GM21381 (cell line): Measurements from ENCODE around the gene ATP8A2.

ENCODE experiments used
- ATAC-seq: cut with Tn5 transposase; IDR thresholded peaks from one replicate; pipeline ENCODE4 v1.9.1; 2021; ENCODE audit warnings: mild to moderate bottlenecking, moderate library complexity; ENCODE audit not compliant: unreplicated experiment

Gene ATP8A2

DNA sequence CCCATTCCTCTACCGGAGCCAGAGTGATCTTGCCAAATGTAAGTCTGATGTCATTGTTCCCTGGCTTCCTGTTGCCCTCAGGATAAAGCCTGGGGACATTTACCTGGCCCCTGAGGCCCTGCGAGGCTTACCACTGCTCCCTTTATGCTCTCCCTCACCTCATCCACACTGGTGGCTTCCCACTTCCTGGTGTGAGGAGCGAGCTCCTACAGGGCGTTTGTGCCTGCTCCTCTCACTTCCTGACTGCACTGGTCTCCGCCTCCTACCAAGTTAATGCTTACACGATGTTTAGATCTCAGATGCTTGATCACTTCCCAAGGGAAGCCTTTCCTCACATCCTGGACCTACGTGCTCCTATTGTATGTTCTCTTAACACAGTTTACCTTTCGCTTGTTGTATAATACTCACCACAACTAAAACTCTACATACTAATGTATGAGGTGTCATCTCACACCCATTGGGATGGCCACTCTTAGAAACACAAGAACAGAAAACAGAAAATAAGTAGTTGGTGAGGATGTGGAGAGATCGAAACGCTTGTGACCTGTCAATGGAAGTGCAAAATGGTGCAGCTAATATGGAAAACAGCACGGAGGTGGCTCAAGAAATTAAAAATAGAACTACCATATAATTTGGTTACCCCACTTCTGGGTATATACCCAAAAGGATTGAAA lies 502.4 kb downstream of the ATP8A2 start:
- ATAC-seq, result no peak

DNA sequence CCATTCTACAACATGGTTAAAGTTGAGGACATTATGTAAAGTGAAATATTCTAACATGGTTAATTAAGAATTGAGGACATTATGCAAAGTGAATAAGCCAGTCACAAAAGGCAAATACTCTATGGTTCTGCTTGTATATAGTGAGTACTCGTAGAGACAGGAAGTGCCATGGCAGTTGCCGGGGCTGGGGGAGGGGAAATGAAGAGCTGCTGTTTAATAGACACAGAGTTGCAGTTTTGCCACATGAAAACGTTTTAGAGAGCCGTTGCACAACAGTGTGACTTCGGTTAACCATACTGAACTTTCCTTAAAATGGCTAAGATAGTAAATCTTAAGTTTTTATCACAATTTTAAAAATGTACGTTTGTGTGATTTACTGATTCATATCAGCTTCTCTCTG lies 503.1 kb downstream of the ATP8A2 start:
- no peak for ATAC-seq

DNA sequence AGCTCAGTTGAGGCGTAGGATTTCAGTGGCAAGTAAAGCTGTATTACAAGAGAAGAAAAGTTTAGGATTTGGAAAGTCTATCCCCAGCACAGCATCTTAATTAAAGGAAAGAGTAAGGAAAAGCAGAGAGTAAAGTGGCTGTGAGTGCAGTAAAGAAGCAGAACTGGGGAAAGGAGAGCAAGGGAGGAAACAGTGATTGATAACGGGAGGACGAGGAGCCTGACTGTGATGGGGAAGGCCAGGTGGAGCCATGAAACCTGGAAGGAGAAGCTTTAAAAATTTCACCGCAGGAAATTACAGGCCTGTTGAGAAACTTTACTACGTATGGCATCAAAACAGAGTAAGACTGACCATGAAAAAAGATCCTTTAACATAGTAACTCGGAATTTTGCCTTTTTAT lies 504.5 kb downstream of the ATP8A2 start:
- ATAC-seq, result no peak

DNA sequence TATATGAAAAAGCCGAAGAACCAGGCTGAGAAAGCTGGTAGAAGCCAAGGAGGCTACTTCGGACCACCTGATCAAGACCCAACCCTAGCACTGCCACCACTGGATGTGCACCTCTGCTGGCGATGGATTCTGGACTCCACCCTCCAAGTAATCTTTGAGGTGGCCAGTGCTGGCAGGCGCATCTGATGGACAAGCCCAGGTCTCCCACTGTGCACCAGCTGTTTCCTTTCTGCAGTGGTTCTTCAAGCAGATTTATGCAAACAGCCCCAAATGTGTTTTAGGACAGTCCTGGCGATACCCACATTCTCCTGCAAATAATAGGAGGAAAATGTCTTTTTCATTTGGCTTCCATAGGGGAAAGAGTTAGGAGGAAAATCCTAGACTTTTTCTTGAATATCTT lies 507.7 kb downstream of the ATP8A2 start:
- no peak for ATAC-seq

DNA sequence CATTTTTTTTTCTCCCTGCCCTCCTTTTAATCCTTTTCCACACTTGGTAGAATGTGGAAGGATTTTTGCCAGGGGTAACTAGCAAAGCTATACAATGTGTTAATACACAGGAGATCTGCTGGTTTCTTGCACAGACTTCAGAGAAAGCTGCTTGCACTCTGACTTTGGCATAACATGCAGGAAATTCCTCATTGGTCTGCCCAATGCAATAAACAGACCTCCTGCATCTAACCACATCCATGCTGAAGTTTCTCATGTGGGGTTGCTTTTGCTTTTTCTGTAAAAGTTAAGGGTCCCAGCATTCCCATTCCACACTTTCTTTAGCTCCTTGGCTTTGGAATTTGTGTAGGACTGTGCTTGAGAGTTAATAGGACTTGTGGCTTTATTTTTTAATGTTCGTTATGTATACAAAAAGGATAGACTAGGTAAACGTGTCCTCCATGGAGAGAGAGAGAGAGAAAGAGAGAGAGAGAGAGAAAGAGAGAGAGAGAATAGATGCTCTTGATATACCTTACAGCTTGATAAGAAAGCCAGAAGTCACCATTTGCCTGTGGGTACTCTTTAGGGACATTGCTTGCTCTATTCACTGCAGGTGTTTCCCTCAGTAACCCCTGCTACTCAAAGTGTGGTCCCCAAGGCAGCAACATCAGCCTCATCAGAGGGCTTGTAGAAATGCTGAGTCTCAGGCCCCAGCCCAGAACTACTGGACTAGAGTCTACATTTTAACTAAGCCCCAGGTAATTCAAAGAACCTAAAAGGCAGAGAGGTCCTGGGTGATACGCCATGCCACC lies 509.6 kb downstream of the ATP8A2 start:
- no peak for ATAC-seq

DNA sequence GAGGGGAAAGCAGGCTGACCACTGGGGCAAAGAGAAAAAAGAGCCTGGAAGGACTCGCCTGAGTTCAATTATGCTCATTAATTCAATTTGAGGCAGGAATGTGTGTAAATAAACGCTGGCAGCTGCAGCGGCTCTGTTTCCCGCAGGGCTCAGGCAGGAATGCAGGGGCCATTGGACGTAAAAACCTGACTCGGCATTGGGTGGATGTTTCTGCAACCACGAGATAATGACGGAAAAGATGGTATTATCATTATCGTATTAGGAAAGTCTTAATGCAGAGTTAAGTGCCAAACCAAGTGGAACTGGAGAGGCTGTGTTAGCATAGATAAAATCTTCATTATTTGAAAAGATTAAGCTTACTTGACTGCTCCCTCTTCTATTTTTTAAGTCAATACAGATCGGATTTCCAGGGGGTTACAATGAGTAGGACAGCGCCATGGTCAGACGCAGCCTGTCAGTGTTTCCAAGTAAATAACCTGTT lies 510.2 kb downstream of the ATP8A2 start:
- ATAC-seq, result no peak

DNA sequence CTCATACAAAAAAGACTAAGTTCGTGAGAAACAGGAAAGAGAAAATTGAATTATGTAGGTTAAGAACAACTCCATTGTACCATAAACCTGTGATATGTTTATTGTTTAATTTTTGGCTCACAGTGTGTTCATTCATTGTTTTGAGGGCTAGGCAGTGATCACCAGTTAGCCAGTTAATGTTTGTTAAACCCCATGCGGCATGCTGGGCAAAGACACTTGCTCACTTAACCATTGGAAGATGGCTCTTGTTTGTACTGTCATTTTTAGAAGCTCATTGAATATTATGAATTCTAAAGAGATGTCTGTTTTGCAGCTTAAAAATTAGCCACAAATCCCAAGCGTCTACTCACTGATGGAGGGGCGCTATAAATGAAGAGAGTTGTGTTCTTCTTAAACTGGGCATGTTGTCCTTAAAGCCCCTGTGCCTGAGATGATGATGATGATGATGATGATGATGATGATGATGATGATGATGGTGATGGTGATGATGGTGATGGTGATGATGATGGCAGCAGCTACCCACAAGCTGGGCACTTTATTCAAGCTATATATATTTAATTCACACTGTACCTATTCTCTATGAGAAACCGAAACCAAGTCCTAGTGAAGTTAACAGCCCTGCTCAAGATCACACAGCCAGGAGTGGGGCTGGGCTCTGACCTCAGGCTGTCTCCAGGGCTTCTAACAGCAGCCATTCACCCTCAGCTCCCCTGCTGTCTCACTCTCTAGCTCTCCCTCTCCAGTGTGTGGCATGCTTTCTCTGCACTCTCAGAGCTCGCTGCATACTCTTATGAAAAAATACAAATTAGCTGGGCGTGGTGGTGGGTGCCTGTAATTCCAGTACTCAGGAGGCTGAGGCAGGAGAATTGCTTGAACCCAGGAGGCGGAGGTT lies 510.9 kb downstream of the ATP8A2 start:
- no peak for ATAC-seq

DNA sequence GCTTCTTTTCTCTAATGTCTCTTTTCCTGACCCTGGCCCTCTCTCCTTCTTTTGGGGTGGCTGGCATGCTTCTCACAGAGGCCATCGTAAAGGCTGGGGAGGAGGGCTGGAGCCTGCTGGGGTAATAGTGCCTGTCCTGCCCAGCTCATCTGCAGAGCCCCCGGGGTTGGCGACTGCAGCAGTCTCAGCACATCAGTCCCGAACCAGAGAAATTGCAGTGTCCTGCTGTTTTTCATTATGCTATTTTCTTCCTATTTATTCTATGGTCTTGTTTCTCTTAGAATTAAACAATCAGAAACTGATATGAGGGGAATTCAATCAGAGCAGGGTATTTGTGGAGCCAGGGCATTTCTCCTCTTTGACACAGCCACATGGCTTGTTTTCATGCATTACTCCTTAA lies 513.6 kb downstream of the ATP8A2 start:
- no peak for ATAC-seq

DNA sequence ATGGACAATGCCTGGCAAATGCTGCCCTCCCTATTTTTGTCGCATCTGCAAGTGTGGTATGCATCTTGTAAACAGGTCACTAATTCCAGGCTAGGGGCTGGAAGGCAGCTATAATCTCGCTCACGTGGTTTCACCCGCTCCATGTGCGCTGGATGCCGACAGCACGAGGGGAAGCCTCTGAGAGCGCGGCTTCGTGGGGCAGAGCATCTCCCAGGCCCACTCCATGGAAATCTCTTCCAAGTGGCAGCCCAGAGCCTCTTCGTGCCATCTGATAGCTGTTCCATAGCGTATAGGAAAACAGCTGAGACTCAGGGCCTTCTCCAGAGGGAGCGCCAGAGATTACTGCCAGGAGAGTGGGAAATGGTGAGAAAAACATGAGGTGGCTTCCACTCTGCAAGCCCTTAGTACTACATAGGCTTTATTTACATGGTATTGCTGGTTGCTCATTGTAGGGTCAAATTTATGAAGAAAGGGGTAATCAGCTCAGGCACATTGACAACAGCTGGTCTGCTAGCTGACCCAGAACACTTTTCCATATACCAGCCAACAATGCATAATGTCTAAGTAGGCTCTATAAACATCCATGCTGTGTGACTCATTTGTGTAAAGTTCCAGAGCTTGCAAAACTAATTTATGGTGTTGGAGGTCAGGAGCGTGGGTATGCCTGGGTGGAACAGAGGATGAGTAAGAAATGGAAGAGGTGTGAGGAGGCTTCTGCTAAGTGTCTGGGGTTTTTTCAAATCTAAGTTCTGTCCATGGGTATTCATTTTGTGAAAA lies 514.9 kb downstream of the ATP8A2 start:
- no peak for ATAC-seq

DNA sequence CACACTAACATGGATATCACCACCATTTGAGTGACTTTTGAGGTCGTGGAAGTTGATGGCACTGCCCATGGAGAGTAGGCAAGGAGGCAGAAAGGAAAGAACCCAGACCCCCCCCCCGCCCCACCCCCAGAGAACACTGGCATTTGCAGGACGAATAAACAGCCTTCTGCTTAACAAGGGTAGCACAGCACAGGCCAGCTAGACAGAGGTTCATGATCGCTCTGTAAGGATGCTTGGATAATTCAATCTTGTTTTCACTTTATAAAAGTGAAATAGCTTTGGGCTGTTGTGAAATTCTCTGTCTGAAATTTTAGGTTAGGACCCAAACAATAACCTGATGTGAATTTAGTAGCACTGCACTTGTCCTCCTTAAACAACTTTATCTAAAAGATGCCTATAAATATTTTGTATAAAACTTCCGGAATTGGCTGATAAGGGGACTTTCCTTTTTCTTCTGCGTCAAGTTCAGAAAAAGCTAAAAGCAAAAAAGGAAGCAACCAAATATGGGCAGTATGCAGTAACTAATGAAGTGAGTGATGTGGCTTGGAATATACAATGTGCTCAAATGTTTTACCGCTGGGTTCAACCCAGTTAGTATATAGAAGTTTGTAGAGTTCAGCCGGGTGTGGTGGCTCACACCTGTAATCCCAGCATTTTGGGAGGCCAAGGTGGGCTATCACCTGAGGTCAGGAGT lies 516.3 kb downstream of the ATP8A2 start:
- ATAC-seq, result no peak

DNA sequence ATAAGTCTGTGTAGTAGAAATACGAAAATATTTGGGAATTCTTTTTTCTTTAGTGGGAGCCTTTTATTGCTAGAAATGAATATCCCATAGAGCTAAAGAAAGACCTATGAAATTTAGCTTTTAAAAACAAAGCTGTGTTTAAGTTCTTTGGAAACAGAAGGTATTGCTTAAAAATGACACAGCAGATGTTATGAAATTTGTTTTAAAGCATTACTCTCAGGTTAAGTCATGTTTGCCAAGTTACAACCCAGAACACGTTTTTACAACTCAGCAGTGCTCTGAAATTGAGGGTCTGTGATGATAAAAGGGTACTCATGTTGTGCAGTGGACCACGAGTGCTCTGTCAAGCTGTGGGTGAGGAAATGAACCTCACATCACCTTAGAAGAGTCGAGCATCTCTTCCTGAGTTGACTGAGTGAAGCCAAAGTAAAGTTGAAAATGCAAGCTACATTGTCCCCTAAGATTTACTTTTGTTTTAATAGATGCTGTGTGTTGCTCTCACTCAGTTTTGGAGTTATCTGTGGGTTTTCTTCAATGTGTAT lies 519.0 kb downstream of the ATP8A2 start:
- no peak for ATAC-seq

DNA sequence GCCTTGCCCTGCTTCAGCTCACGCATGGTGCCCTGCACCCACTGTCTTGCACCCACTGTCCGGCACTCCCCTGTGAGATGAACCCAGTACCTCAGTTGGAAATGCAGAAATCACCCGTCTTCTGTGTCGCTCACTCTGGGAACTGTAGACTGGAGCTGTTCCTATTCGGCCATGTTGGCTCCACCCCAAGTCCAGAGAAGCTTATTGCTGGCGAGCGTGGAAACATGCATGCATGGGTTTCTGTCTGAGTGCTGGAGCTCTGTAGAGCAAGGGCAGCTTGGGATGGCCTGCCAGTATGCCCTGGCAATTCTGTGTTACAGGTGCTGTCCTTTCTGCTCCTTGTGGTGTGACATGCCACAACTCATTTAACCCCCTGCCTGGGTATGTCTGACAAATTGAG lies 527.2 kb downstream of the ATP8A2 start:
- ATAC-seq, result no peak

DNA sequence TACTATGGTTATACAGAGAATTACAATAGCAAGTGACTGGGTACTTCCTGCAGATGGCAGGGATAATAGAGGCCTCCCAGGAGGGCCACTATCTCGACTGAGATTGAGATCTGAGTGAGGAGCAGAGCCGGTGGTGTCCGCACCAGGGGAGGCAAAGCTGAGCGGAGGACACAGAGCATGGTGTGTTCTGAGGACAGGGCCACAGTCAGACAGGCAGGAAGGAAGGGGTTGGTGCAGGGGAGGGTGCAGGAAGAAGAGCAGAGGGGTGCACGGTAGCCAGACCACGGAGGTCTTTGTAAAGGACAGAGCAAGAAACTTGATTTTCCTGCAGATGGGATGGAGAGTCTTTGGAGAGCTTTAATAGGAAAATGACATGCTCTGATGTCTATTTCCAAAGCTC lies 527.7 kb downstream of the ATP8A2 start:
- no peak for ATAC-seq

DNA sequence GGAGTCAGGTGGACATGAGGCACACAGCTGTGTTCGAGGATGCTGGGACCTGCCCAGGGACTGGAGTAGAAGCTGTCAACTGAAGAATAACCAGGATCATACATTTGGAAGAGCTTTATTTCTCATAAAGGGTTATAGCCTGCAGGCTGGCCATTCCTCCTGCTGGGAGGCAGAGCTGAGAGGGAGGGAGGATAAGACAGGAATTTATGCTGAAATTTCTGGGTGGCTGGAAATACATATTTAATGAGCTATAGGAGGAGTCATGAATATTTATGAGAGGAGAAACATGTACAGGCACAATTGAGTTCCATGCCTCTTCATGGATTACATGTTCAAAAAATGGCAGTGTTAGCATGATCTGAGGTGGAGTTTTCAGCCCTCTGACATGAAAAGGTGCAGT lies 528.2 kb downstream of the ATP8A2 start:
- ATAC-seq, result no peak

DNA sequence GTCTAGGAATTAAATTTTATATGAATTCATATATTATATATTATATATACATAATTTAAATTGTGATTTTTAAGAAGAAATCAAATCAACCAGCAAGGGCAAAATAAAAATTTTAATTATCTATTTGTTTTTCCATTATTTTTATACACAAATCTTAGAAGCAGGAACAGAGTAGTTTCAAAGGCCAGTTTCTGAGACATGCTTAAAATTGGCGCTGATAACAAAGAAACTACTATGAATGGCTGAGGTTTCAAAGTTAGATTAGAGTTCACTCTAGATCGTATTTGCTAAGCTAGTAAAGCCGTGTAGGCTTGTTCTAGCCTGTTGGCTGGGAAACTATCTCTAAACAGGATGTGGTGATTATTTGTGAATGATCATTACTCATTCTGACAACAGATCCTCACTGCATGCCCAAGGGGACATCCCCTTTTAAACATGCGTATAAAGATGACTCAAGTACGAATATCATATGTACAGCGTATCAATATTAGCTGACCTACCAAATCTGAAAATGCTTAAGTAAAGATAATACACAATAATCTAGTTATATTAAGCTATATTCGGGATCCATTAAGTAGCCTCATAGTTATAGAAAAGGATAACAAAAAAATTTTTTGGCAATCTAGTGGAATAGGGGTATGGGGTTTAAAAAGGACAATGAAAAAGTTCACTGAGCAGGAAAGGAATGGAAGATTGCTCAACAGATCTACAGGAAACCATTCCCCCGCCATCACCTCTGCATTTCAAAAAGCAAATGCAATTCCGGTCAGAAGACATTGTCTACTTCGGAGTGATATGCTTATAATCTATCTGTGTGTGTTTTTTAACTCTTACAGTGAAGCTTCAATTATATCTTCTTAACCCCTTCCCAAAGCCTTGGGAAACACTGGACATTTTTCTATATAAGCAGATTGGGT lies 529.9 kb downstream of the ATP8A2 start:
- peak; percentile 87 for ATAC-seq

DNA sequence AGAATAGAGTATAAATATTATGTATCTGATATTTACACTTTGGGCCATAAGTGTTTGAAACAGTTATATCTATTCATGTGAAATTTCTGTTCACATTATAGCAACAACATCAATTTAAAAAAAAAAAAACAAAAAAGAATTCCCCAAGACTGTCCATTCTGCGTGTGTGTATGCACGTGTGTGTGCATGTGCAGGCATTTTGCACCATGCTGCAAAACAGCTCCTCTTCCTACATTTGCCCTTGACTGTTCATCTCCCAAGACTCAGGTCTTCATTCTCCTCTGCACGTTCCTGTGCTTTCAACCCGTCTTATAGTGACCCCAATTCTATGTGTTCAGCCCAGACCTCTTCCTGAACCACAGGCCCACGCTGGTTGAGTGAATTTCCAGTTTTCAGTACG lies 530.7 kb downstream of the ATP8A2 start:
- ATAC-seq, result no peak

DNA sequence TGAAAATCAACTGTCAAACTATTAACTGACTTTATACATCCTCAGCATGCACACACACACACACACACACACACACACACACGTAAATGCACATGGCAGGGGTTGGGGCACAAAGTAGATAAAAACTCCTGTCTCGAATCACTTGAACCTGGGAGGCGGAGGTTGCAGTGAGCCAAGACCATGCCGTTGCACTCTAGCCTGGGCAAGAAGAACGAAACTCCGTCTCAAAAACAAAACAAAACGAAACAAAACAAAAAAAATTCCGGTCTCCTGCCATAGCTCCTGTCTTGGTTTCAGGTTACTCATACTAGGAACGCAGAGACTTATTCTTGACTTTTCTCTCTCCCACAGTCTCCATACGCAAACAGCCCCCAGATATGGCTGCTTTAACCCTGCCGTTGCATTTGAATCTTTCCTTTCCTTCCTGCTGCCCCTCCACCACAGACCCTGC lies 531.1 kb downstream of the ATP8A2 start:
- ATAC-seq, result peak; percentile 45

DNA sequence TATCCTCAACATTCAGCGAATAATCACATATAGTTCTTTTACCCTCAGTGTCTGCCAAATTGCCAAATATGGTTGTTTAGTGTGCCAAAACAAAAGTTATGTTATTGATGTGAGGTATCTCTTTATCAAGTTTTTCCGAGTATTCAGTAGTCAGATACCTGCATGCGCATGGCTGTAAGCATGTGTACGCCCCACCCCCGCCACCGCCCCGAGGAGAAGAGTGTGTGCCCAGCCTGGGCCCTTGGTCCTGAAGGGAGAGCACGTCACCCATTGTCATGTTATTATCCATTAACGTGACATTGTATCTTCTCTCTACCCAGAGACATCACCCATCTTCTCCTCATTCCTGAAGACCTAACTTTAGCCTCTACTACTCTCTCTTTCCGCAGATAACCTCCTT lies 533.1 kb downstream of the ATP8A2 start:
- no peak for ATAC-seq

DNA sequence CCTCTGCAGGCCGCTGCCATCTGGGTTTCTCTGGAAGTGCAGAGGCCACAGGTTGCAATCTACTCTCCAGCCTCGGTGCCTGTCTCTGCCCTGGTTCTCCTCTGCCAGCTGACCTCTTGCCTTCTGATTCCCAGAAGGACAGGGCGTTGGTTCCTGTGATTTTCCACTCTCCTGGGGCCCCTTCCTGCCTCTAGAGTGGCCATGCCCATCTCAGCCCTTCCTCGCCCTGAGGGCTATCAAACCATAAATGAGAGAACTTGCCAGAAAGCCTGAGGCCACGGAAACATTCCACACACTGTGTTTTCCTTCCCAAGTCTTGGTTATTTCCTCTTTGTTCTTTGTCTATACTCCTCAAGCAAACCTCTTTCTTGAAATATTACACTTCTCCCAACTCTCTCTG lies 533.8 kb downstream of the ATP8A2 start:
- ATAC-seq, result no peak
